ENCODE measurements around the gene LEO1.

LEO1 gene

DNA sequence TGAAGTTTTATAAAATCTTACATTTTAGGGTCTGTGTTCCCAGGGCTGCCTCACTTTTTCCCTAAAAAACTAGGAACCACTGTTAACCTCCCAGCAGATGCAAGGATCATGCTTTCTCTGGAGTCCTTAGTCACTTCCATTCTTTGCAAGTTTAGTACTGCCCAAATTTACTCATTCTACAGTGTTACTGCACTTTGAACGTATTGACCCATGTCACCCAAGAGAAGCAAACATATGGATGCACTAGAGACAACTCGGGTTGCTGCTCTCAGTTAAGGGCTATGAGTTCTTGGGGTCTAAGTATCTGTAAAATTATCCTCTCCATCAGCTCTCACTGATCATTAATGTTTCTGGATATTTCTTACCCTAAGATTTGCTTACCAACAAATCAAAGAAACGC, 59.0 kb downstream of the LEO1 start:
- Histone ChIP-seq H3K4me1 (ENCODE audit: control insufficient read depth, insufficient read depth, low read length) (no peaks in the 10 kb centered on the region), H3K9ac (ENCODE audit: low read depth, low read length) (no peak overlapping the region), H3K36me3 (ENCODE audit: control insufficient read depth, insufficient read depth, low read length) (peaks cover 3% of the 10 kb centered on the region), H3K27me3 (ENCODE audit: control insufficient read depth, insufficient read depth, low read length) (no peaks in the 10 kb centered on the region), H3K9me3 (ENCODE audit: control insufficient read depth, insufficient read depth, low read length) (no peaks in the 10 kb centered on the region), H3K4me3 (ENCODE audit: low read depth, low read length) (no peak overlapping the region)

DNA sequence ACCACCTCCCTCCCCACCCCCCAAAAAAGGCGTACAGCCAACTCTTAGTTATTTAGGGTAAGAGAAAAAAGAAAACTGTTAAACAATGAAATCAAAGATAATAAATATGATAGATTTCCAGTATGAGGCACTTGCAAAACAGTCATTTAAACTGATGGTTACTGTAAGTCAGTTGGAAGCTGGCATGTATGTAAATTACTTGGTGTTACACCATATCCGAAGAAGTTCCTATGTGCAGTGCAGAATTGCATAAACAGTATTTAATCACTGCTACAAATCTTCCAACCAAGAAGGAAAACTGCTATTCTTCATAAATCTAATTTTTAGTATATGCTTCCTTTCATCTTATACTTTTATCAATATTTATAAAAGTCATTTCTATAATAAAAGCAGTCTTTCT, 62.0 kb downstream of the LEO1 start:
- H3K36me3 ChIP-seq (ENCODE audit: control insufficient read depth, insufficient read depth, low read length): peaks cover 3% of the 10 kb centered on the region
- H3K9me3 ChIP-seq (ENCODE audit: control insufficient read depth, insufficient read depth, low read length): no peaks in the 10 kb centered on the region
- H3K4me1 ChIP-seq (ENCODE audit: control insufficient read depth, insufficient read depth, low read length): no peaks in the 10 kb centered on the region
- H3K4me3 ChIP-seq (ENCODE audit: low read depth, low read length): no peak overlapping the region
- no peaks in the 10 kb centered on the region for H3K27me3 ChIP-seq (ENCODE audit: control insufficient read depth, insufficient read depth, low read length)
- H3K9ac ChIP-seq (ENCODE audit: low read depth, low read length): no peak overlapping the region

DNA sequence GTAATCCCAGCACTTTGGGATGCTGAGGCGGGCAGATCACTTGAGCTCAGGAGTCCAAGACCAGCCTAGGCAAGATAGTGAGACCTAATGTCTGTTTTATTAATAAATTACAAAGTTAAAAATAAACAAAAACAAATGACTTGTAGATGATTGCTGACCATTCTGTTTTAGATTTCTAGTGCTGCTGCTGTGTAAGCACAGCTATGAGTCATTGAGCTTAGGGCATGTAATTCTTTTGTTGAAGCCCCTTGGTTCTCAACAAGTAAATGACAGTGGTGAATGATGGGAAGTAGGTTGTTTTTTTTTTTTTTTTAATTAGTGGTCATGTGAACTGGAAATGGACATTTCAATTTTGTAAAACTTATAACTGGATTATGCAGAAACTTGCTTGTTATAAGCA, 63.3 kb downstream of the LEO1 start:
- Histone ChIP-seq H3K4me1 (ENCODE audit: control insufficient read depth, insufficient read depth, low read length) (no peaks in the 10 kb centered on the region), H3K27me3 (ENCODE audit: control insufficient read depth, insufficient read depth, low read length) (no peaks in the 10 kb centered on the region), H3K4me3 (ENCODE audit: low read depth, low read length) (no peak overlapping the region), H3K9ac (ENCODE audit: low read depth, low read length) (no peak overlapping the region), H3K36me3 (ENCODE audit: control insufficient read depth, insufficient read depth, low read length) (peaks cover 3% of the 10 kb centered on the region), H3K9me3 (ENCODE audit: control insufficient read depth, insufficient read depth, low read length) (no peaks in the 10 kb centered on the region)

DNA sequence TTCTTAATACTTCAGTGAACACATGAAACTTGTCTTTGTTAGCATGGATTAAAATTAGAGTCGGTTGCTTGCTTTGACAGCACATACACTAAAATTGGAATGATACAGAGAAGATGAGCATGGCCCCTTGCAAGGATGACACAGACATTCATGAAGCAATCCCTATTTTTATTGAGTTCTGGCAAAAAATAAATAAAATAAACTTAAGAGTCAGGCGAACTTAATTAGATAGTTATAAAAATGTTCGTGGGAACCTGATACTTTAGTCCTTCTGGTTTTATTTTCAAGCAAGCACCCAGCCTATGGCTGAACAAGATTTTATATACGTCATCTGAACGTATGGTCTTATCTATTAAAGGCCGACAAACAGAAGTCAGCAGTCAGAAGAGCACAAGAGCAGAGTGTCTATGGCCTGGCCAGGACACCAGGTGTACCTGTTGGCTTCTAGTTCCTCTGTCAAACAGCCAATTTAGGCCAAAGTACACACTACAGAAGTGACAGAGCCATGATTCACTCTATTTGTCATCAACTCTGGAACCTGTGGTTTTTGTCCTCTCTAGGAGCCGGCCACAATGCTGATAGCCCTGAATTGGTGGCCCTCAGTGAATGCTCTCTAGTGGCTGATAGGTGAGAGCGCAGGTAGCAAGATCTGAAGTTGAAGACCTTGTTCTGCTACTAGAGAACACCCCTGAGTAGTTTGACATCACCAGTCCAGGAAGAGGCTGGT, 64.3 kb downstream of the LEO1 start:
- Histone ChIP-seq H3K36me3 (ENCODE audit: control insufficient read depth, insufficient read depth, low read length) (peaks cover under 1% of the 10 kb centered on the region), H3K4me3 (ENCODE audit: low read depth, low read length) (no peak overlapping the region), H3K9ac (ENCODE audit: low read depth, low read length) (no peak overlapping the region), H3K27me3 (ENCODE audit: control insufficient read depth, insufficient read depth, low read length) (no peaks in the 10 kb centered on the region), H3K9me3 (ENCODE audit: control insufficient read depth, insufficient read depth, low read length) (no peaks in the 10 kb centered on the region), H3K4me1 (ENCODE audit: control insufficient read depth, insufficient read depth, low read length) (no peaks in the 10 kb centered on the region)

- no peak overlapping the region for H3K9ac ChIP-seq (ENCODE audit: low read depth, low read length)
- no peaks in the 10 kb centered on the region for H3K4me1 ChIP-seq (ENCODE audit: control insufficient read depth, insufficient read depth, low read length)
- no peaks in the 10 kb centered on the region for H3K27me3 ChIP-seq (ENCODE audit: control insufficient read depth, insufficient read depth, low read length)
- no peaks in the 10 kb centered on the region for H3K9me3 ChIP-seq (ENCODE audit: control insufficient read depth, insufficient read depth, low read length)
- H3K4me3 ChIP-seq (ENCODE audit: low read depth, low read length): no peak overlapping the region
- no peaks in the 10 kb centered on the region for H3K36me3 ChIP-seq (ENCODE audit: control insufficient read depth, insufficient read depth, low read length)
Measured at GRCh38 chr15:51904931-51905330, 66.6 kb downstream of the LEO1 start.

- Histone ChIP-seq H3K4me3 (ENCODE audit: low read depth, low read length) (no peak overlapping the region), H3K9me3 (ENCODE audit: control insufficient read depth, insufficient read depth, low read length) (no peaks in the 10 kb centered on the region), H3K36me3 (ENCODE audit: control insufficient read depth, insufficient read depth, low read length) (no peaks in the 10 kb centered on the region)
Measured at GRCh38 chr15:51904421-51904820, 67.2 kb downstream of the LEO1 start.

DNA sequence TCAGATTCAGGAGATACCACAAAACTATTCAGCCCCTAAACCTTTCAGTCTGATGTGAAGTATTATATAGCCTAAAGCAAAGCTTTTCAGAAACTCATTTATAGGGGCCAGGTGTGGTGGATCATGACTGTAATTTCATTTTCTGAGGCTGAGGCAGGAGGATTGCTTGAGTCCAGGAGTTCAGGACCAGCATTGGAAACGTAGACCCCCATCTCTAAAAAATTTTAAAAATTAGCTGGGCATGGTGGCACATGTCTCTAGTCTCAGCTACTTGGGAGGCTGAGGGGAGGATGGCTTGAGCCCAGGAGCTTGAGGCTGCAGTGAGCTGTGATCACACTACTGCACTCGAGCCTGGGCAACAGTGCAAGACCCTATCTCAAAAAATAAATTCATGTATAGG, 82.1 kb downstream of the LEO1 start:
- H3K36me3 ChIP-seq (ENCODE audit: control insufficient read depth, insufficient read depth, low read length): no peaks in the 10 kb centered on the region
- no peaks in the 10 kb centered on the region for H3K4me1 ChIP-seq (ENCODE audit: control insufficient read depth, insufficient read depth, low read length)

More at GRCh38 chr15:51904421-51904820, 67.2 kb downstream of the LEO1 start:
- H3K4me1 ChIP-seq (ENCODE audit: control insufficient read depth, insufficient read depth, low read length): no peaks in the 10 kb centered on the region
- no peaks in the 10 kb centered on the region for H3K27me3 ChIP-seq (ENCODE audit: control insufficient read depth, insufficient read depth, low read length)
- no peak overlapping the region for H3K9ac ChIP-seq (ENCODE audit: low read depth, low read length)

DNA sequence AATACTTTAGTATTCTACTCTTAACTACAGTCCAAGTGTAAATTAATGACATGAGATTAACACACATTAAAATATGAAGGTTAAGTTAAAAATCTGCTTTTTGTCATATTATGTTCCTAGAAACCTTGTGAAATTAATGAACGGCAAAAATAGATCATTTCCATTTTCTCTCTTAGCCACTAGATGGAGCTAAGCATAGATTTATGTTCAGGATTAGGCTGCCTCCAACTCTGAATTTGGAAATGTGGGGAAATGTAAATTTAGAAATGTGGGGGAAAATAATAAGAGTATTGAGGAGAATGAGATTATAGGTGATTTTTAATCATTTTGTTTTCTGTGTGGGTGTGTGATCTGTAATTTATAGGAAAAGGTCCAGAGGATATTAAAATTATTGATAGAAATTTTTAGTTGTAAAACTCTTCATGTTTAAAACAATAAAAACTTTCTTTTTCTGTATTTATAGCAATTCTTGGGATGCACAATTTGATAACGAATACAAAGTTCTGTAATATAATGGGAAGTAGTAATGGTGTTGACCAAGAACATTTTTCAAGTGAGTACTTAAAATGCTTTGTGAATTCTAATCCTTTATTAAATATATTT, 82.9 kb downstream of the LEO1 start:
- Histone ChIP-seq H3K4me1 (ENCODE audit: control insufficient read depth, insufficient read depth, low read length) (no peaks in the 10 kb centered on the region), H3K36me3 (ENCODE audit: control insufficient read depth, insufficient read depth, low read length) (no peaks in the 10 kb centered on the region), H3K9me3 (ENCODE audit: control insufficient read depth, insufficient read depth, low read length) (no peaks in the 10 kb centered on the region), H3K4me3 (ENCODE audit: low read depth, low read length) (no peak overlapping the region), H3K27me3 (ENCODE audit: control insufficient read depth, insufficient read depth, low read length) (no peaks in the 10 kb centered on the region), H3K9ac (ENCODE audit: low read depth, low read length) (no peak overlapping the region)

More for the DNA sequence above, 82.1 kb downstream of the LEO1 start:
- no peaks in the 10 kb centered on the region for H3K27me3 ChIP-seq (ENCODE audit: control insufficient read depth, insufficient read depth, low read length)
- H3K9me3 ChIP-seq (ENCODE audit: control insufficient read depth, insufficient read depth, low read length): no peaks in the 10 kb centered on the region
- no peak overlapping the region for H3K4me3 ChIP-seq (ENCODE audit: low read depth, low read length)
- H3K9ac ChIP-seq (ENCODE audit: low read depth, low read length): no peak overlapping the region

All from iPS-15b (cell line).